Heart left ventricle (tissue), 13 donors: ENCODE measurements around the gene CAT.

ENCODE experiments used
- CTCF ChIP-seq, 12 donors: fragments of 200-600 bp; sonication (generic) in 4 of 12; IDR thresholded peaks; one replicate each; pipeline versions ENCODE4 v1.5.0 to v1.8.0; 2018 to 2022; ENCODE audit warnings: antibody characterized with exemption in 12 of 12, mild to moderate bottlenecking in 5 of 12
- POLR2A ChIP-seq, 2 donors: fragments of 450-650 bp; IDR thresholded peaks; one replicate each; pipeline ENCODE4 v1.6.1; 2017; ENCODE audit warnings: antibody characterized with exemption in 2 of 2, mild to moderate bottlenecking in 2 of 2, moderate library complexity in 2 of 2
- donor health status: ischemic (EF 13 %, LVEDD 7.1; RV severe dilation, severe dysfunction).
- donor health status: DM: no; HTN: yes; CAD: no.
- donor health status: DM: no; HTN: no; CAD: no.
- donor health status: ischemic (EF 25% LVEDD 6.9; RV normal size, moderate dysfunction).
- donor health status: ischemic (EF 25% LVEDD 5.7; RV mildly dilated, moderate dysfunction).
- donor health status: ischemic (EF 35%, LVEDD 5.7; RV mildly dilated, moderate dysfunction).
- donor health status: nonischemic (EF 11% LVEDD 7.7; RV severe dilation, severe dysfunction).
- donor health status: DM: yes; HTN: yes; CAD: no.
- donor health status: PGD.
- donor health status: ischemic (EF 29% LVEDD 5.4; RV normal size, mild dysfunction).
- donor health status: nonischemic (EF 23%, LVEDD 6.1; RV moderate dilation, normal function).

- TF ChIP-seq CTCF (IDR thresholded peaks at IDR 0.05) = no peak
- no peak for TF ChIP-seq POLR2A (IDR thresholded peaks at IDR 0.05)
These were observed 22.5 kb downstream of the CAT start for GRCh38 chr11:34461215-34461614.
